DND-41 (cell line): ENCODE results near the gene TYW1B.
"Not testable (repeated sequence)": the region's sequence is repeated elsewhere in the genome, so short reads cannot be mapped to it uniquely, and the experiment has no call there.

ENCODE experiments used
- ATAC-seq: fragments of 200-7000 bp; cut with Tn5 transposase; 3 replicates; pipeline ENCODE4 v1.9.1; 2021; ENCODE audit warnings: low read depth; ENCODE audit not compliant: insufficient read depth
- DNase-seq: peaks from one replicate; pipeline ENCODE4 v3.0.0-alpha.2; 2020
- H2AFZ ChIP-seq: 2 replicates; pipeline ENCODE4 v1.6.0; 2012; ENCODE audit warnings: low read depth, low read length
- H3K27ac ChIP-seq: 2 replicates; pipeline ENCODE4 v1.5.1; 2012; ENCODE audit warnings: low read length, inconsistent platforms
- H3K27me3 ChIP-seq: fragments of 200-600 bp; sonication (generic); 2 replicates; pipeline ENCODE4 v1.6.0; 2012; ENCODE audit warnings: low read length, mild to moderate bottlenecking, inconsistent platforms; ENCODE audit not compliant: insufficient read depth, poor library complexity
- H3K36me3 ChIP-seq: 2 replicates; pipeline ENCODE4 v1.5.1; 2012; ENCODE audit warnings: low read length, inconsistent platforms; ENCODE audit not compliant: insufficient read depth
- H3K4me1 ChIP-seq: 2 replicates; pipeline ENCODE4 v1.5.1; 2012; ENCODE audit warnings: mild to moderate bottlenecking, low read length; ENCODE audit not compliant: insufficient read depth
- H3K4me2 ChIP-seq: 2 replicates; pipeline ENCODE4 v1.6.0; 2012; ENCODE audit warnings: mild to moderate bottlenecking, moderate library complexity, low read length, inconsistent platforms; ENCODE audit not compliant: insufficient read depth
- H3K4me3 ChIP-seq, 2 experiments: fragments of 200-600 bp in 1 of 2; shearing (Covaris generic) in 1 of 2; 2 replicates each; pipeline ENCODE4 v1.5.1; 2012 to 2016; ENCODE audit warnings: inconsistent platforms in 2 of 2, low read length in 2 of 2, mild to moderate bottlenecking in 2 of 2, low read depth in 1 of 2, moderate library complexity in 1 of 2
- H3K79me2 ChIP-seq: 2 replicates; pipeline ENCODE4 v1.6.0; 2012; ENCODE audit warnings: low read length, inconsistent platforms; ENCODE audit not compliant: insufficient read depth
- H3K9ac ChIP-seq: 2 replicates; pipeline ENCODE4 v1.6.0; 2012; ENCODE audit warnings: low read depth, mild to moderate bottlenecking, inconsistent platforms, low read length, moderate library complexity
- H3K9me3 ChIP-seq: 2 replicates; pipeline ENCODE4 v1.5.1; 2012; ENCODE audit warnings: low read length, moderate library complexity, mild to moderate bottlenecking, inconsistent platforms; ENCODE audit not compliant: insufficient read depth, severe bottlenecking
- H4K20me1 ChIP-seq: 2 replicates; pipeline ENCODE4 v1.6.0; 2012; ENCODE audit warnings: low read length; ENCODE audit not compliant: insufficient read depth
- EZH2 ChIP-seq: IDR thresholded peaks from 3 replicates; pipeline ENCODE4 v1.6.1; 2012; ENCODE audit warnings: borderline replicate concordance, low read depth, mild to moderate bottlenecking, moderate library complexity, low read length, inconsistent platforms; ENCODE audit not compliant: severe bottlenecking
- TF ChIP-seq, protein P1 (sequence below): IDR thresholded peaks from 2 replicates; pipeline ENCODE4 v1.5.1; 2012; ENCODE audit warnings: borderline replicate concordance, low read length, moderate library complexity, mild to moderate bottlenecking; ENCODE audit not compliant: poor library complexity, severe bottlenecking; ENCODE audit errors: extremely low read depth

The TYW1B gene

GRCh38 chr7:72583620-72584361, 244.2 kb downstream of the TYW1B start:
- not testable (repeated sequence) for H3K4me1 ChIP-seq, H3K27me3 ChIP-seq, H3K4me3 ChIP-seq, H2AFZ ChIP-seq, H4K20me1 ChIP-seq, ATAC-seq, H3K36me3 ChIP-seq, DNase-seq, H3K9ac ChIP-seq, H3K79me2 ChIP-seq, H3K27ac ChIP-seq, H3K4me2 ChIP-seq, H3K9me3 ChIP-seq

DNA sequence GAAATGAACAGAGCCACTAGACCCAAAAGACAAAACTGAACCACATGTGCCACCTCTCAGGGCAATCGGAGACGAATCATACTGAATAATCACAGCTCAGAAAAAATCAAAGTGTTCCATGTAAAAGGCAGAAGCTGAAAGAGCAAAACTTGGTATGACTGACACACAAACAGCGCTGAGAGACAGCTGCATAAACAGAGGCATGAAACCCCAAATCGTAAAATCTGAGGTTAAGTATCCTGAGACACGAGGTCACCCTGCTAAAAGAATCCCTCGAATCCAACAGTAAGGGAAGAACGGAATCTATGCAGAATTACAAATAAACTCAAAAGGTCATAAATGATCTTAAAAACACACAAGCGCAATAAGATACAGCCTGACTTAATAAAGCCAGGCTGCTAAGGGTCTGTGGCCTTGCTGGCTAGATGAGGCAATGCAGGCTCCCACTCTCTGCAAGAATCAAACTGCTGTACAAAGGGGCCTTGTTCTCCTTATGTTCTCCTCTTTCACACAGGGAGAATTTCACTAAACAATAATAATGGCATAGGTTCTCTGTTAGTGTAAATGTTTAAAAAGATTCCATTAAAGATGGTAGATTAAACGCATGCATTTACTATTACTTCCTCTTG, 247.7 kb downstream of the TYW1B start:
- not testable (repeated sequence) for ATAC-seq, H3K4me2 ChIP-seq, H3K79me2 ChIP-seq, H3K9me3 ChIP-seq, H3K4me1 ChIP-seq, H3K9ac ChIP-seq, H3K27me3 ChIP-seq, H3K27ac ChIP-seq, H4K20me1 ChIP-seq, H2AFZ ChIP-seq, H3K4me3 ChIP-seq, DNase-seq, H3K36me3 ChIP-seq

DNA sequence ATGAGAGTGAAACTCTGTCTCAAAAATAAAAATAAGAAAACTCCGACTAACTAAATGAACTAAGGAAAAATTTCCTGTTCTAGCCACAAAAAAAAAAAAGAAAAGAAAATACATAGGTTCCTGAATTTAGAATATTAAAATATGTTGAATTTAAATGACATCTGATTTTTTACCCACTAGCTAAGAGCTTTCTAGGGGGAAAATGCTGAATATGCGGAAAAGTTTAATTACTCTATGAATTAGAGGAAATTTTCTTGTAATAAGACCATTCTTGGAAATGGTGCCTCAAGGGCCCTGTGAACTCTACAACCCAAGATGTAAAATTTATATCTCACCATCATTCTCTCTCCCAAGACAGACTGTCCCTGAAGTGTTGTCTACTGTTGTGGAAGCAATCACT, 250.9 kb downstream of the TYW1B start:
- Histone ChIP-seq H3K4me1 (no peaks in the 10 kb centered on the region), H3K9ac (no peak overlapping the region), H3K36me3 (no peaks in the 10 kb centered on the region), H3K9me3 (no peaks in the 10 kb centered on the region), H3K27ac (no peak overlapping the region), H3K4me2 (no peak overlapping the region), H3K27me3 (no peaks in the 10 kb centered on the region), H3K4me3 (no peak overlapping the region), H4K20me1 (no peaks in the 10 kb centered on the region), H3K79me2 (no peaks in the 10 kb centered on the region), H2AFZ (no peak overlapping the region)
- TF ChIP-seq EZH2 = no peak
- TF ChIP-seq, protein P1, sequence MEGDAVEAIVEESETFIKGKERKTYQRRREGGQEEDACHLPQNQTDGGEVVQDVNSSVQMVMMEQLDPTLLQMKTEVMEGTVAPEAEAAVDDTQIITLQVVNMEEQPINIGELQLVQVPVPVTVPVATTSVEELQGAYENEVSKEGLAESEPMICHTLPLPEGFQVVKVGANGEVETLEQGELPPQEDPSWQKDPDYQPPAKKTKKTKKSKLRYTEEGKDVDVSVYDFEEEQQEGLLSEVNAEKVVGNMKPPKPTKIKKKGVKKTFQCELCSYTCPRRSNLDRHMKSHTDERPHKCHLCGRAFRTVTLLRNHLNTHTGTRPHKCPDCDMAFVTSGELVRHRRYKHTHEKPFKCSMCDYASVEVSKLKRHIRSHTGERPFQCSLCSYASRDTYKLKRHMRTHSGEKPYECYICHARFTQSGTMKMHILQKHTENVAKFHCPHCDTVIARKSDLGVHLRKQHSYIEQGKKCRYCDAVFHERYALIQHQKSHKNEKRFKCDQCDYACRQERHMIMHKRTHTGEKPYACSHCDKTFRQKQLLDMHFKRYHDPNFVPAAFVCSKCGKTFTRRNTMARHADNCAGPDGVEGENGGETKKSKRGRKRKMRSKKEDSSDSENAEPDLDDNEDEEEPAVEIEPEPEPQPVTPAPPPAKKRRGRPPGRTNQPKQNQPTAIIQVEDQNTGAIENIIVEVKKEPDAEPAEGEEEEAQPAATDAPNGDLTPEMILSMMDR = no peak
- no peak for DNase-seq
- ATAC-seq = no peak

GRCh38 chr7:72561988-72562387, 266.0 kb downstream of the TYW1B start:
- not testable (repeated sequence) for DNase-seq, H3K9ac ChIP-seq, H3K4me2 ChIP-seq, H3K27ac ChIP-seq, H3K4me3 ChIP-seq, ATAC-seq, H2AFZ ChIP-seq, H3K9me3 ChIP-seq, H3K4me1 ChIP-seq, H3K79me2 ChIP-seq, H3K27me3 ChIP-seq, H3K36me3 ChIP-seq, H4K20me1 ChIP-seq

DNA sequence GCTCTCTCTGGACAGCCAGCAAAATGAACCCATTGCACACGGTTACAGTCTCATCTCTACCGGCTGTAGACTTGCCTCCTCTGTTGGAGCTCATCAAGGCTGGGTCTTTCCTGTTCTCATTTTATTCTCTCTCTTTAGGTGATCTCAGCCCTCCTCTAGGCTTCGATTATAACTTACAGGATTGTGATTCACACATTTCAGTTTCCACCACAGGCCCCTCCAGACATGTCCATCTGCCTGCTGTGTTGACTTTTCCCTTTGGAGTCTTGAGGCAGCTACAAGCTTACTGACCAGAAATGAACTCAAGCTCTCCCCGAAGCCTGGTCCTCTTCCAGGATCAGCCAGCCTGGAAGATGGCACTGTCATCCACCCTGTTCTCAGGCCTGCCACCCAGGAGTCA, 268.5 kb downstream of the TYW1B start:
- not testable (repeated sequence) for H4K20me1 ChIP-seq, H2AFZ ChIP-seq, H3K79me2 ChIP-seq, H3K9ac ChIP-seq, H3K9me3 ChIP-seq, H3K36me3 ChIP-seq, H3K27me3 ChIP-seq, DNase-seq, H3K4me2 ChIP-seq, H3K27ac ChIP-seq, H3K4me3 ChIP-seq, H3K4me1 ChIP-seq, ATAC-seq

DNA sequence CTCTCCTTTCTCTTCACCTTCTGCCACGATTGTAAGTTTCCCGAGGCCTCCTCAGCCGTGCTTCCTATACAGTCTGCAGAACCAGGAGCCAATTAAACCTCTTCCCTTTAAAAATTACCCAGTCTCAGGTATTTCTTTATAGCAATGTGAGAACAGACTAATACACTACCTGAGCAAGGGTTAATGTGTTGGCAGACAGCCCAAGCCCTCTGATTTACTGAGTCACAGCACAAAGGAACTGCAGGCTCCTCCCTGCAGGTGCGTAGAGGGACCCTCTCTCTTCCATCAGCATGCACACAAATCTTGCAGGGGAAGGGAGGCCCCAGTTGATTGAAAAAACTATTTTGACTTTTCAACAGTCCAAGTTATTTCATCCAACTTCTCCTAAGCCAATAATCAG, 271.3 kb downstream of the TYW1B start:
- not testable (repeated sequence) for H3K27ac ChIP-seq, H3K9me3 ChIP-seq, H3K4me3 ChIP-seq, DNase-seq, H3K27me3 ChIP-seq, H3K9ac ChIP-seq, H3K36me3 ChIP-seq, ATAC-seq, H3K4me2 ChIP-seq, H3K4me1 ChIP-seq, H4K20me1 ChIP-seq, H3K79me2 ChIP-seq, H2AFZ ChIP-seq

- H3K27me3 ChIP-seq, H3K9me3 ChIP-seq, H3K79me2 ChIP-seq, DNase-seq, H3K4me1 ChIP-seq, ATAC-seq, H3K27ac ChIP-seq, H4K20me1 ChIP-seq, H3K9ac ChIP-seq, H3K4me3 ChIP-seq, H3K36me3 ChIP-seq, H2AFZ ChIP-seq, H3K4me2 ChIP-seq: not testable (repeated sequence)
Measured at GRCh38 chr7:72555238-72555637, 272.8 kb downstream of the TYW1B start.
